GM18867 (cell line): Measurements from ENCODE around the gene SORCS3.

ENCODE experiments used
- ATAC-seq: cut with Tn5 transposase; IDR thresholded peaks from one replicate; pipeline ENCODE4 v1.9.1; 2021; ENCODE audit warnings: mild to moderate bottlenecking, moderate library complexity; ENCODE audit not compliant: unreplicated experiment

SORCS3 gene

GRCh38 chr10:104774234-104774633 is 133.1 kb downstream of the SORCS3 start:
- no peak for ATAC-seq

GRCh38 chr10:104777086-104777799 is 136.2 kb downstream of the SORCS3 start:
- no peak for ATAC-seq

- ATAC-seq, result no peak
Measured at GRCh38 chr10:104778371-104778770, 137.3 kb downstream of the SORCS3 start.

- ATAC-seq, result no peak
Measured at GRCh38 chr10:104779701-104780100, 138.6 kb downstream of the SORCS3 start.

GRCh38 chr10:104780165-104780564 is 139.1 kb downstream of the SORCS3 start:
- ATAC-seq, result no peak

- no peak for ATAC-seq
Measured at GRCh38 chr10:104780946-104781595, 140.0 kb downstream of the SORCS3 start.

DNA sequence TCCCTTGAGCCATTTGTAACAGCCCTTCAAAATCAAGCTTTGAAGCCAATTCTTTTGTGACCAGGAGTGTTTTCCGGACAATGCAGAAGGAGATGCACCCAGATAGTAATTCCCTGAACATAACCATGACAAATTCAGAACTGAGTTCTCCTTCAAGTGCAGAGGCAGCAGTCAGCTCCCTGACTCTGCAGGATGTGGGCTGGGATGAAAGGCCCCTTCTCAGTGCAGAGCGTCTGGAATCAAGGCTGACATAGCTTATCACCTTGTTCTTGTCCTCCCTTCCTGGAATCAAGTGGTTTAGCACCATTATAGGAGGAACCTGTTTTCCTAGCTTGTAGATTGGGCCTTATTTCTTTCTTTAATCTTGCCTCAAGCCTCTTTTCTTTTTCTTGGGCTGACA is 143.4 kb downstream of the SORCS3 start:
- no peak for ATAC-seq

GRCh38 chr10:104791471-104791870 is 150.4 kb downstream of the SORCS3 start:
- no peak for ATAC-seq

GRCh38 chr10:104795411-104795810 is 154.3 kb downstream of the SORCS3 start:
- ATAC-seq, result no peak

- no peak for ATAC-seq
Measured at GRCh38 chr10:104796823-104797222, 155.7 kb downstream of the SORCS3 start.

DNA sequence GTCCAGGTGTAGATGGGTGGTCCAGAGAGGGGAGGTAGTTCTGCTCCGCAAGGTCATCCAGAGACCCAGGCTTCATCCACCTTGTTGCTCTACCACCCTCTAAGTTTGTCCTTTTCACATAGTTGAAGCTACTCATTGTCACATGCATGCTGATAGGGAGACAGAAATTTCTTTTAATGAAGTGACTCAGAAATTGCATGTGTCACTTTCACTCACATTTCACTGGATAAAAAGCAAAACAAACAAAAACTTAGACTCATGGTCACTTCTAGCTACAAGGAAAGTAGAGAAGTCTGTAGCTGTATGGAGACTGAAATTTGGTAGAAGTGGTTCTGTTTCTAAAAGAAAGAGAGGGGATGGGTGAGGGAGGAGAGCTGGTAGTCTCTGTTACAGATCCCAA is 161.9 kb downstream of the SORCS3 start:
- ATAC-seq, result no peak

DNA sequence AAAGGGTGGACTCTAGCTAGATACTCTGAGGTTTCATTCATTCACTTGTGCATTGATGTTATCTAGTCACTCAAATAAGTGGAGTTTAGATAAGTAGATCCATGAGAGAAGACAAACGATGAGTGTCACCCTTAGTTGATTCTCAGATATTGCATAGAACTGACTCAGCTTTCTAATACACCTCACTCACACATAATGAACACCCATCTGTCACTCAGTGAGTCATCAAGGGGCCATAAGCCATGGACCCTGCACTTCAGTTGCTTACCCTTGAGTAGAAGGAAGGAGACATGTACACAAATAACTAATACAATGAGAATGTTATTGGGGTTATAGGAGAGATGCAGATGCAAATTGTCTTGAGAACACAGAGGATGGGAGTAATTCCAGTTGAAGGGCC is 163.8 kb downstream of the SORCS3 start:
- ATAC-seq, result no peak

GRCh38 chr10:104806801-104807200 is 165.7 kb downstream of the SORCS3 start:
- ATAC-seq, result no peak

DNA sequence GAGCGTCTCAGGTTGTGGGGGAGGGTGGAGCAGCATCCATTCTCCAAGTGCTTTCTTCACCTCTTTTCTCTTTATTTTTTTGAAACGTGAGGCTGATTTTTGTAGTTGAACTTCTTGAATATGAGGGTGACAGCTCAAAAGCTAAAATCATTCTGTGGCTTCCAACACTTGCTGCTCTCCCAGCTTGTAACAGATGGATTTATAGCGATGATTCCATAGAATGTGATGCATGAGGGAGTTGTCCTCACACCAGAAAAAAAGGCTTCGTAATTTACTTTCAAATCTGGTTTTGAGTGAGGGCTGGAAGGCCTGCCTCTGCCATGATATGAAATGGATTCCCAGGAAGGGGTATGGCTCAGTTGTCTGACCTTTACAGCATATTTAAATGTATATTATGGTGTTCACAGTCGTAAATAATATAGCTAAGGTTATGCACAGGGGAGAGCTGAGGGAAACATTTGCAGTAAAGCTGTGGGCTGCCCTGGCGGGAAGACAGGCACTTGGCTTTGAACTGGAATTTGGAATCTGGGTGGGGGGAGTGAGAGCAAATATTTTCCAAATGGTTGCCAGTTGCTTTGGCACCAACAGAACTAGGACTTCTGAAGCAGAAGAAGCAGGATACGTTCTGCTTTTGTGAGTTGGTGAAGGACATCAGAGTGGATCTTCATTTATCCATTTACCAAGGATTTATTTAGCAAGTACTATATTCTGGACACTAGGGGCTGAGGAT is 166.7 kb downstream of the SORCS3 start:
- no peak for ATAC-seq

DNA sequence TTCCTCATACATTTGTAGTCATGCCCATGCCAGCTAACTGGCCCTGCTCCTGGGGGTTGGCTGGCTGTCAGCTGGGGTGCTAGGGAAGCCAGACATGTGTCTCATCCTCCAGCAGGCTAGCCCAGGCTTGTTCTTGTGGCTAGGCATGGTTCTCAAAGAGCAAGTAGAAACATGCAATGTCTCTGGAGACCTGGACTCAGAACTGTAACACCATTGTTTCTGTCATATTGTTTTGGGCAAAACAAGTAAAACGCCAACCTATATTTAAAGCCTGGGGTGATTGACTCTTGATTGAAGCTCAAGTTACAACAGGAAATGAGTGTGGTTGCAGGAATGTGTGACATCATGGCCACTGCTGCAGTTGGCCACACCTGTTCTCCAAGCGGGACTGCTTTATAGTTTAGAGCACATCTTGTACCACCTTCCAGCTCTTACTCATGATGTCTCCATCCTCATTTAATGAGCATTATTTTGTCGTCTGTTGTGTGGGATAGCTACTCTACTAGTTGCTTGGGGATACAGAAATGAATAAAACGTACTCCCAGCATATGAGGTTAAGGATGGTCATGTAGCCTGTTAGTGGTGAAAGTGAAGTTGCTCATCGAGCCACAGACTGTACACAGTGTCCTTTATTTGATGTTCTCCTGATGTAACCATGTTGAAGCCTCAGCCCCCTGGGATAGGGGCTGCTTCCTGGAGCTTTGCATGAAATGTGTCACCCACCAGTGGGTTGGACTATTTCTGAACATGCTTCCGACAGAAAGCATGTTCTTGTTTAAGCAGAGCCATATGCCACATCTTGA is 168.4 kb downstream of the SORCS3 start:
- ATAC-seq, result peak; percentile 79

GRCh38 chr10:104811166-104811565 is 170.1 kb downstream of the SORCS3 start:
- no peak for ATAC-seq

DNA sequence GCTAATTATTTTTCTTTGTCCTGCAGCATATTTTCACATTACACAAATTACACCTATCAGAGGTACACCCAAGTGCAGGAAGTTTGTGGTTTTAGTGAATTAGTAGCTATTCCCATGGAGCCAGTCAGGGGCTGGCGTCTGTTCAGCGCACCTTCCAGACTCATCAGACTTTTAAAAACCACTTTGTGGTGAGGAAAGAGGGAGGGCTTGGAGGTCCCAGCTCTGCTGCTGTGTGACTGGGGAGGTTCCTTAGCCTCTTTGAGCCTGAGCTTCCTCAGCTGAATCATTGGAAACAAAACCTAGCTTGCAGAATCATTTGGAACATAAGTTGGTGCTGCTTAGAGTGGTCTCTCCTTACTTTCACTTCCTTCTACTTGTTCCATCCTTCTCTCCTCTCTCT is 175.4 kb downstream of the SORCS3 start:
- no peak for ATAC-seq

- no peak for ATAC-seq
Measured at GRCh38 chr10:104819731-104820130, 178.6 kb downstream of the SORCS3 start.

DNA sequence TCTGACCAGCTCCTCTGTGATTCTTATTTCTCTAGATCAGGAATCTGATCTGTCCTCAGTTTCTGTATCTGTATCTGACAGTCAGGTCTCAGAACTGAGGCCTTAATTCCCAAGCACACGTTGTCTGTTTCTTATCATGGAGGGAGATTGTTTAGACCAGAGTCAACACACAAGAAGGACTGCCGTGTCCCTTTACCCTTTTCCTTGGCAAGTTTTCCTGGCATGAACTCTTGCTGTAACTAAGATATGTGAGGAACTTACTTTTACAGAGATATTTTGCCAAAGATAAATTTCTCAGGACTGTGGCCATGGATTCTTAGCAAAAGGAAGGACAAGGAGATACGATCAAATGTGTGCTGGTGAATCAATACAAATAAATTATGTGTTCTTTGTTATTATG is 181.0 kb downstream of the SORCS3 start:
- ATAC-seq, result no peak

- ATAC-seq, result peak; percentile 71
Measured at GRCh38 chr10:104824380-104825006, 183.4 kb downstream of the SORCS3 start.

- ATAC-seq, result no peak
Measured at GRCh38 chr10:104831272-104831671, 190.2 kb downstream of the SORCS3 start.
